Stimulated activated CD4-positive, alpha-beta T cell treated with anti-CD3 and anti-CD28 coated beads, TNF-alpha, amount 100 ng/mL, for 24 hours (primary cell): ENCODE measurements around the gene ADAM12.
A peak's percentile ranks its signal among the peaks of the same experiment; 100 is the strongest.
"Not testable (repeated sequence)": the region's sequence is repeated elsewhere in the genome, so short reads cannot be mapped to it uniquely, and the experiment has no call there.

Experiments
- DNase-seq, 3 experiments: peaks; one replicate each; pipeline ENCODE4 v3.0.0-alpha.2; 2020; ENCODE audit warnings: low read depth in 3 of 3

The ADAM12 gene

GRCh38 chr10:126058104-126058503 is 330.2 kb downstream of the ADAM12 start:
- DNase-seq, result no peak

DNA sequence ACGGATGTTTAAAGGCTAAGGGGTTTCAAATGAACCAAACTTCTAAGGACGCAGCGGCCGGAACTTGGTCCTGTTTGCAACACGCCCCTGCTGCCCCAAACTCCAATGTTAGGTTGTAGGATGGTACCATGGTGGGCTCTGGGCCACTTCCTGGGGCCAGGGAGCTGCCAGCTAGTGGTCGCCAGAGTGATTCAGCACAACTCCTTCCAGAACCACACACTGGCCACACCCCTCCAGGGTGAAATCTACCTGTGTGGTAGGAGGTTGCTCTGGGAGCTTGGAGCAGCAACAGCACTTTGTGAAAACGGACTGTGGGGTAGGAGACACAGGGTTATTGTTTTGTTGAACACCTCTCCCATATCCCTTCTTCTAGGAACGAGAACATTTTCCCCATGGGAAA is 330.8 kb downstream of the ADAM12 start:
- DNase-seq, result no peak

DNA sequence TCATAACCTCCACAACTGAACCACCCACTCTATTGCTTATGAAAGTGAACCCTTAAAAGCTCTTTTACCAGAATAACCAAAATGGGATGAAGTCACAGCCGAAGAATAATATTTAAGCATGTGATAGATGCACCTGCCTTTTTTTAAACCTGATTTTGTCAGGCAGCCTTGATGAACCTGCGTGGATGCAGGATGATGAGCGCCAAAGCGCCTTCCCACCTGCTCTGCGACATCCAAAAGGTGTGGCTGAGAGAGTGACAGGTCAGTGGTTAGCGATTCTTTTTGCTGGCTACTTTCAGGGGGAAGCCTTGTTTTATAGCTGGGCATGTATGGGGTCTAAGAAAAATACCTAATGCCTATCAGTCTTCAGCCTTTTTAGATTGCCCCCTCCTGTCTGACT is 334.1 kb downstream of the ADAM12 start:
- no peak for DNase-seq

DNA sequence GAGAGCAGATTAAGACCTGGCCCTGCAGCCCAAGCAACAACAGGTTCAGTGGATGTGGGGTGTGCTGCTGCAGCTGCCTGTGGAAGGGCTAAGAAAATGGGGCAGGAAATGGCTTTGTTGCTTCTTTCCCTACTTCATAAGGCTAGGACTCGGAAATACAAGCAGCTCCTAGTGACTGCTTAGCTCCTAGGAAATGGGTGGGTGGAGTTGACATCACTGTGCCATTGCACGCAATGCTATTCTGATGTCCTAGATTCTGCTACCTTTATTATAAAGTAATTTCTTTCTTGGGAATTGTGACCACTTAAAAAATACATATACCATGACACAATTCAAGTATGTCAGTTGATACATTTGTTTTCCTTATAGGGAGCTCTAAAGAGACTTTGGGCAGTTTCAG is 336.1 kb downstream of the ADAM12 start:
- DNase-seq, result no peak

DNA sequence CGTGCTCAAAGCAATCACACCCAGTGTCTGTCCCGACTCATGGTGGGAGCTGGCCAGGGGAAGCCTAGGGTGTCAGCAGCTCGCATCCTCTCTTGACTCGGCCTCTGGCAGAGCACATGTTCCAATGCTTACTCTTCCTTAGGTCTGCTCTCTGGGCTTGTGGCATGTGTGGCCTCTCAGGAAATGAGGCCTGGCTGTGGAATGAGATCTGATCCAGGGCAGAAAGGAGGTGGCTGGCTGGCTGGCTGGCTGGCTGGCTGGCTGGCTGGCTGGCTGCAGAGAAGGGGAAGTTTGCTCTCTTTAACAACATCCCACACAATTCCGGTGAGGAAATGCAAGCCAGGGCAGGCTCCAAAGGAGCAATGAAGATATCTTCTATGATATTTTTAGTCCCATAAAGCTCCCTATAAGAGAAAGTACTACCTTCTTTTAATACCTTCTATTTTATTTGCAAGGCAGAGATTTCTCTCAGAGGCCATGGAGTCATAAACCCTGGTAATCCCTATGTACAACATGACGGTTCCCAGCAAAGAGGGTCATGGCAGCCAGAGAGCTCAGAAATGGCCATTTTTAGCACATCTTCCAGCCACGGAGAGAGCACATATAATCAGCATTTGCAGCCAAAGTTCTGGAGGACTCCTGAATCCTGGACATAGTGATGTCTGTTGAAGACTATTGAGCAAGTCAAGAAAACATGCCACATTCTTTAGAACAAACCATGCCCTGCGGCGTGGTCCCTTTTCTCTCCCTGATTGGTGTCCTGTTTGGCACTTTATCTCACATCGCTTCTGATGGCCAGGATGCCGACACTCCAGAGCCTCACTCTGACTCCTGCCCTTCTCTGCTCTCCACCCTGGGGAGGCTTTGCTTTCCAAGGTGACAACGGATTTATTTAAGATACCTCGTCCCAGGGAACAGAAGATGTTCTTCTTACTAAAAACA is 338.2 kb downstream of the ADAM12 start:
- no peak for DNase-seq

GRCh38 chr10:126047749-126048148 is 340.5 kb downstream of the ADAM12 start:
- not testable (repeated sequence) for DNase-seq

GRCh38 chr10:126046831-126047230 is 341.4 kb downstream of the ADAM12 start:
- DNase-seq, result no peak

DNA sequence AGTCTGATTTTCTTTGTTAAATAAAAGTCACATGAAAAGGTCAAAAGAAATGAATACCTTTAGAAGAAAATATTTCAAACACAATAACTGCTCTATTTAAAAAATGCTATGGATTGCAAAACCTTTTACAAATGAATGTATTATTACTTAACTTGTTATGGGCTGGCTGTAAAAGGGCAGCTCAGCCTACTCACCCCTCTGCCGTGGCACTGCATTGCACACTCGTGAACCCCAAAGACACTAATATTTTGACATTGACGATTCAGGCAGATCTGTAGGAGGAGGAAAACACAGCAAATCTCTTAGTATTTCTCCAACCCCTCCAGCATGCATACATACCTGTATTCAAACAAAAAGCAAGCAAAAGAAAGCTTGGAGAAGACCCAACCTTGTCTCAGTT is 342.4 kb downstream of the ADAM12 start:
- DNase-seq, result no peak

GRCh38 chr10:126043389-126043788 is 344.9 kb downstream of the ADAM12 start:
- DNase-seq, result no peak

DNA sequence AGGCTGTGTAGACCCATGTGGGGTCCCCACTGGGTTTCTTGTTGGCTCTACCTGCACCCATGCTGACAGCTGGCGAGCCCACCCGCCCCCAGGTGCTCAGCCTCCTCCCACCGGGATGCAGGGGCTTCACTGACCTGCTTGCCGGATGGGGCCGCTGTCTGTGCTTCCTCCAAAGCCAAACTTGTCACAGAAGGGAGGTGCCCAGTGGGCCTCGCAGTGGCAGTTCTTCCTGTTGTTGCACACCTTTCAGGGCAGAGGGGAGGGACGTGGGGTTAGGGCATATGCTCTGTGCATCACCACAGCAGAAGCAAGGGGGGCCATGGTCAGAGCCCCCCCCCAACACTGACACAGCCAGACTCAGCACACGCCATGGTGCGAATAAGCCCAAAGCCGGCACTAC is 345.4 kb downstream of the ADAM12 start:
- DNase-seq, result no peak

DNA sequence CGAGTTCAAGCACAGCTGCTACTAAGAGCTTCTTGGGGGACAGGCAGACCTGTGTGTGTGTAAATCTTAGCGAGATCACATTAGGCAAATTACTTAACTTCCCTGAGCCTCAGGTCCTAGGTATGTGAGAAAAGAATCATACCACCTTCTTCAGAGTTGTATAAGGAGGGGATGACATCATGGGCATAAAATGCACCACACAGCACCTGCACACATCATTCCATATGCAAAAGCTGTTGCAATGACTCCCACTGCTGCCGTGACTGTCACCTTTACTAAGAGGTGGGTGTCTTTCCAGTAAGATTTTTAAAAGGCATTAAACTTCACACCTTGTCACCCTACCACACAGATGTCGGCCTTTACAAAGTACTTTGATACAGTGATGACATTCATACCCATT is 345.9 kb downstream of the ADAM12 start:
- no peak for DNase-seq

- DNase-seq, result peak; percentile 31 to 61 (median 47)
These were observed 346.5 kb downstream of the ADAM12 start for GRCh38 chr10:126041804-126042231.

GRCh38 chr10:126041117-126041516 is 347.2 kb downstream of the ADAM12 start:
- no peak for DNase-seq

GRCh38 chr10:126037946-126038345 is 350.3 kb downstream of the ADAM12 start:
- no peak for DNase-seq

DNA sequence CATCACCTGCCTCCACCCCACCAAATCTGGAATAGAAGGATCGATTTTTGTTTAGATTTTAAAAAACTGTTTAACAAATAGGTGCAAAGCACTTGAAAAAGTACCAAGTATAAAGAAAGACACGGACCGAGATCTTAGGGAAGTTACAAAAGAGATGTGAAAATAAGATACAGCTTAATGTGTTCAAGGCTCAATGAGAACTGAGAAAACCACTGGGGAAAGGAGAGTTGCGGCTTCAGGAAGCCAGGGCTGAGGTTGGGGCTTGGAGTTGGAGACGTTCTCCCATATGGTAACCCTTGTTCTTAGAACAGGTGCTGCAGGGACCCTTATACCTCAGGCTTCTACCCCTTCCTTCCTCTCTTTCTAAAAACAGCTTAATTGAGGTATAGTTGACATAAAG is 351.8 kb downstream of the ADAM12 start:
- no peak for DNase-seq

DNA sequence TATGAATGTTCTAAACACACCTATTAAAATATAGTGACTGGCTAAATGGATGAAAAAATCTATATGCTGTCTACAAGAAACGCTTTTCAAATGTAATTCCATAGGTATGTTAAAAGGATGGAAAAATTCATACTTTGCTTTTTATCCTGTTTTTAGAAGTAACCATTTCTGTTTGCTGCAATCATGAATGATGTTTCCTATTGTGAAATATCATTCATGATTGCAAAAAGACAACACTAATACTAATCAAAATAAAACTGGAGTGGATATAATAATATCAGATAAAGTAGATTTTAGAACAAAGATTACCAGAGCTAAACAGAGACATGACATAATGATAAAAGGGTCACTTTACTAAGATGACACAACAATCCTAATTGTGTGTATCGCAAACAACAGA is 353.7 kb downstream of the ADAM12 start:
- no peak for DNase-seq

GRCh38 chr10:126029999-126030398 is 358.3 kb downstream of the ADAM12 start:
- DNase-seq, result no peak

DNA sequence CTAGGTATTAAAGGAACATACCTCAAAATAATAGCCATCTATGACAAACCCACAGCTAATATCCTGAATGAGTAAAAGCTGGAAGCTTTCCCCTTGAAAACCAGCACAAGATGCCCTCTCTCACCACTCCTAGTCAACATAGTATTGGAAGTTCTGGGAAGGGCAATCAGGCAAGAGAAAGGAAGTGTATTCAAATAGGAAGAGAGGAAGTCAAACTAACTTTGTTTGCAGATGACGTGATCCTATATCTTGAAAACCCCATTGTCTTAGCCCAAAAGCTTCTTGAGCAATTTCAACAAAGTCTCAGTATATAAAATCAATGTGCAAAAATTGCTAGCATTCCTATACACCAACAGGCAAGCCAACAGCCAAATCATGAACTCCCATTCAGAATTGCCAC is 360.6 kb downstream of the ADAM12 start:
- no peak for DNase-seq

DNA sequence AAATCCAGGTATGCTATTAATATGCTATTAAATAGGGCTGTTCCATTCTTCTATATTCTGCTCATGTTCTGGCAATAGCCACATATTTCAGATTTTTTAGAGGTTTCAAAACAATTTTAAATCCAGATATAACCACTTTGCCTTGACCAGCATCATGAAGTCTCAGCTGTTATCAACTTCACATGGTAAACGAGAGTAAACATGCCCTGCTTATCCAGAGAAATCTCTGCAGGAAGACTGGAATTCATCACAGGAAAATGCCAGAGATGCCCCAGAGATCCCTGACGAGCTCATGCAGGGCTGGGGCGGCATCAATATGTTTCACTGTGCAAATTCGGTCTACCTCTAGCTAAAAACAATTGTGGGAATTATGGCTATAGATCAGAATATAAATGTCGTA is 365.4 kb downstream of the ADAM12 start:
- DNase-seq, result no peak

GRCh38 chr10:126021833-126022500 is 366.3 kb downstream of the ADAM12 start:
- DNase-seq, result no peak

DNA sequence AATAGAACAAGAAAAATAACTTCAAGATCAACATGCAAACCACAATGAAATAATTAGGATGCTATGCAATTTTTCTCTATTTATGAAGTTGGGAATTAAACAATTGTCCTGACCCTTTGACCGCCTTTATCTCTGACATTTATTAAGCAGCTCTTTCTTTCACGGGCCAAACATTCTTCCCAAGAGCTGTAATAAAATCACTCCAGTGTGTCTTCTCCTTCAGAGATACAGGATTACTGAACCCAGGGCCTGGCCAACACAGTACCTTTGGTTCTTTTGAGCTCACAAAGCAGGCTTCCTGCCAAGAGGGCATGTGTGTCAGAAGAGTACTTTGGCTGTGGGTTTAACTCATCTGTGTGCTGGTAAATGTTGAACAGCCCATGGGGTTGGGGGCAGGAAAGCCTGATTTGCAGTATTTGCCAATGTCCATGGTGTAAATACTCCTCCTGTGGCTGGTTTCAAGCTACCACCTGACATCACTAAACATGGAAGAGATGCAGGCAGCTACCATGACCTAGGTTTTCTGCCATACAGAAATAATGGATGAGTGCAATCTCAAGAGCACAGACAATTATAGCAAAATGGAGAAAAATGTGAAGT is 370.2 kb downstream of the ADAM12 start:
- DNase-seq, result no peak

DNA sequence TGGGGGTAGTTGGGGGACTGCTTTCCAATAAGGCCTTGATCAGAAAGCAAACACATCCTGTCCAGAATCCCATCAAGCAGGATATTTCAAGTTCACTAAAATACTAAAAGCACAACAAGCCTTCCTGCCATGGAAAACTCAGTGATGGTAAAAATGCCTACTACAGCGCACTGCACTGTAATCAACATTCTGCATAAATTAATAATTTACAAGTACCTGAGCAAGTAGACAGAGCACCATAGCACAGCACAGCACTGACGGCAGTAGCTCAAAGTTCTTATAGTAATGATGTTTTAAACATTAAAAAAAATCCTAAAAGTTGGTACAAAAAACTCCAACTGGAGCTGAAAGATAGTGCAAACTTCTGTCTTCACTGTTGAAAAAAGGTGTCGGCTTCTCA is 371.4 kb downstream of the ADAM12 start:
- no peak for DNase-seq
